Heart left ventricle (tissue), 13 donors: ENCODE measurements around the gene ABCB9.

Experiments used
- POLR2A ChIP-seq, 2 donors: fragments of 450-650 bp; IDR thresholded peaks; one replicate each; pipeline ENCODE4 v1.6.1; 2017; ENCODE audit warnings: antibody characterized with exemption in 2 of 2, mild to moderate bottlenecking in 2 of 2, moderate library complexity in 2 of 2
- TF ChIP-seq, protein P1 (sequence below), 12 donors: fragments of 200-600 bp; sonication (generic) in 4 of 12; IDR thresholded peaks; one replicate each; pipeline versions ENCODE4 v1.5.0 to v1.8.0; 2018 to 2022; ENCODE audit warnings: antibody characterized with exemption in 12 of 12, mild to moderate bottlenecking in 5 of 12
- donor health status: ischemic (EF 13 %, LVEDD 7.1; RV severe dilation, severe dysfunction).
- donor health status: DM: no; HTN: yes; CAD: no.
- donor health status: DM: no; HTN: no; CAD: no.
- donor health status: ischemic (EF 25% LVEDD 6.9; RV normal size, moderate dysfunction).
- donor health status: ischemic (EF 25% LVEDD 5.7; RV mildly dilated, moderate dysfunction).
- donor health status: ischemic (EF 35%, LVEDD 5.7; RV mildly dilated, moderate dysfunction).
- donor health status: nonischemic (EF 11% LVEDD 7.7; RV severe dilation, severe dysfunction).
- donor health status: DM: yes; HTN: yes; CAD: no.
- donor health status: PGD.
- donor health status: ischemic (EF 29% LVEDD 5.4; RV normal size, mild dysfunction).
- donor health status: nonischemic (EF 23%, LVEDD 6.1; RV moderate dilation, normal function).

DNA sequence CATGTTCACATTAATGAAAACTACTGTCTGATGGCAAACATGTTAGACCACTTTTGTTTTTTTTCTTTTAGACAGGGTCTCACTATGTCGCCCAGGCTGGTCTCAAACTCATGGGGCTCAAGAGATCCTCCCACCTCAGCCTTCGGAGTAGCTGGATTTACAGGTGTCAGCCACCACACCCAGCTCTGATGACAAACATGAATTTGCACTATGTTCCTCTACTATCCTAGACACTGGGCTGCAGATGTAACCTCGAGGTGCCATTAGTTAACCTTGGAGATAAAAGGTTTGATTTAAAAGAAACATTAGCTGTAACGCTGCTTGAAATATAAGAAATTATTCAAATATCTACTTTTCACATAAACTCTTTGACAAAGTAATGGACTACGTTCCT, 78.4 kb downstream of the ABCB9 start:
- TF ChIP-seq POLR2A (IDR thresholded peaks at IDR 0.05): no peak
- TF ChIP-seq, protein P1, sequence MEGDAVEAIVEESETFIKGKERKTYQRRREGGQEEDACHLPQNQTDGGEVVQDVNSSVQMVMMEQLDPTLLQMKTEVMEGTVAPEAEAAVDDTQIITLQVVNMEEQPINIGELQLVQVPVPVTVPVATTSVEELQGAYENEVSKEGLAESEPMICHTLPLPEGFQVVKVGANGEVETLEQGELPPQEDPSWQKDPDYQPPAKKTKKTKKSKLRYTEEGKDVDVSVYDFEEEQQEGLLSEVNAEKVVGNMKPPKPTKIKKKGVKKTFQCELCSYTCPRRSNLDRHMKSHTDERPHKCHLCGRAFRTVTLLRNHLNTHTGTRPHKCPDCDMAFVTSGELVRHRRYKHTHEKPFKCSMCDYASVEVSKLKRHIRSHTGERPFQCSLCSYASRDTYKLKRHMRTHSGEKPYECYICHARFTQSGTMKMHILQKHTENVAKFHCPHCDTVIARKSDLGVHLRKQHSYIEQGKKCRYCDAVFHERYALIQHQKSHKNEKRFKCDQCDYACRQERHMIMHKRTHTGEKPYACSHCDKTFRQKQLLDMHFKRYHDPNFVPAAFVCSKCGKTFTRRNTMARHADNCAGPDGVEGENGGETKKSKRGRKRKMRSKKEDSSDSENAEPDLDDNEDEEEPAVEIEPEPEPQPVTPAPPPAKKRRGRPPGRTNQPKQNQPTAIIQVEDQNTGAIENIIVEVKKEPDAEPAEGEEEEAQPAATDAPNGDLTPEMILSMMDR (IDR thresholded peaks at IDR 0.05): no peak
